Liver (tissue), 9 donors: ENCODE data around the gene DOCK6. TPM values are rescaled to one million over a fixed set of nuclear protein-coding genes. Genes with fewer than 3 reads are reported as not detected.

Experiments
- DNase-seq: peaks from one replicate; pipeline ENCODE4 v3.0.0-alpha.2; 2017; ENCODE audit warnings: low spot score
- H3K27ac ChIP-seq, 2 donors: one replicate each; pipeline ENCODE4 v1.7.0; 2013; ENCODE audit warnings: inconsistent platforms in 2 of 2, low read length in 2 of 2, control low read depth in 1 of 2, low read depth in 1 of 2, mild to moderate bottlenecking in 1 of 2
- H3K27me3 ChIP-seq, 4 donors: one replicate each; pipeline versions ENCODE4 v1.6.1 to v1.7.0; 2013; ENCODE audit warnings: low read length in 3 of 4, inconsistent platforms in 1 of 4, mild to moderate bottlenecking in 1 of 4, moderate library complexity in 1 of 4; ENCODE audit not compliant: control insufficient read depth in 4 of 4, insufficient read depth in 4 of 4
- H3K36me3 ChIP-seq, 4 donors: one replicate each; pipeline versions ENCODE4 v1.6.1 to v1.7.0; 2013; ENCODE audit warnings: low read length in 3 of 4, mild to moderate bottlenecking in 3 of 4, low read depth in 1 of 4, moderate library complexity in 1 of 4; ENCODE audit not compliant: control insufficient read depth in 4 of 4, insufficient read depth in 3 of 4
- H3K4me1 ChIP-seq, 4 donors: one replicate each; pipeline versions ENCODE4 v1.6.1 to v1.7.0; 2013; ENCODE audit warnings: low read length in 3 of 4, mild to moderate bottlenecking in 3 of 4, moderate library complexity in 1 of 4; ENCODE audit not compliant: control insufficient read depth in 4 of 4, insufficient read depth in 4 of 4
- H3K4me3 ChIP-seq, 3 donors: one replicate each; pipeline versions ENCODE4 v1.6.1 to v1.7.0; 2013; ENCODE audit warnings: low read length in 3 of 3, control low read depth in 1 of 3, low read depth in 1 of 3, mild to moderate bottlenecking in 1 of 3
- H3K9ac ChIP-seq, 2 donors: one replicate each; pipeline ENCODE4 v1.7.0; 2013; ENCODE audit warnings: low read length in 2 of 2, mild to moderate bottlenecking in 2 of 2, moderate library complexity in 2 of 2, control low read depth in 1 of 2, low read depth in 1 of 2
- H3K9me3 ChIP-seq, 4 donors: one replicate each; pipeline versions ENCODE4 v1.6.1 to v1.7.0; 2013; ENCODE audit warnings: low read length in 3 of 4; ENCODE audit not compliant: control insufficient read depth in 4 of 4
- EGR1 ChIP-seq, 2 donors: IDR thresholded peaks; 2 replicates each; pipeline ENCODE4 v1.6.1; 2016 to 2018; ENCODE audit warnings: antibody characterized with exemption in 2 of 2, low read depth in 2 of 2
- FOXA1 ChIP-seq: IDR thresholded peaks from 2 replicates; pipeline ENCODE4 v1.6.1; 2016; ENCODE audit warnings: antibody characterized with exemption
- FOXA2 ChIP-seq: IDR thresholded peaks from 2 replicates; pipeline ENCODE4 v1.6.1; 2016; ENCODE audit warnings: antibody characterized with exemption
- GABPA ChIP-seq, 2 donors: IDR thresholded peaks in 1 of 2; conservative IDR thresholded peaks in 1 of 2; 2 replicates each; pipeline ENCODE4 v1.6.1; 2016; ENCODE audit warnings: antibody characterized with exemption in 2 of 2, mild to moderate bottlenecking in 1 of 2, moderate library complexity in 1 of 2
- HNF4A ChIP-seq, 2 donors: conservative IDR thresholded peaks; 2 replicates each; pipeline ENCODE4 v1.6.1; 2016; ENCODE audit warnings: antibody characterized with exemption in 2 of 2, mild to moderate bottlenecking in 2 of 2
- HNF4G ChIP-seq: IDR thresholded peaks from 2 replicates; pipeline ENCODE4 v1.6.1; 2016; ENCODE audit warnings: antibody characterized with exemption
- JUND ChIP-seq, 2 donors: IDR thresholded peaks; 2 replicates each; pipeline ENCODE4 v1.6.1; 2016; ENCODE audit warnings: antibody characterized with exemption in 2 of 2
- NR2F2 ChIP-seq: IDR thresholded peaks from 2 replicates; pipeline ENCODE4 v1.6.1; 2016; ENCODE audit warnings: antibody characterized with exemption
- RAD21 ChIP-seq, 2 donors: IDR thresholded peaks; 2 replicates each; pipeline ENCODE4 v1.6.1; 2016; ENCODE audit warnings: antibody characterized with exemption in 2 of 2, mild to moderate bottlenecking in 2 of 2
- REST ChIP-seq: IDR thresholded peaks from 2 replicates; pipeline ENCODE4 v1.6.1; 2016; ENCODE audit warnings: antibody characterized with exemption, mild to moderate bottlenecking
- RXRA ChIP-seq, 2 donors: IDR thresholded peaks; 2 replicates each; pipeline ENCODE4 v1.6.1; 2017 to 2018; ENCODE audit warnings: antibody characterized with exemption in 2 of 2, mild to moderate bottlenecking in 1 of 2
- SP1 ChIP-seq: IDR thresholded peaks from 2 replicates; pipeline ENCODE4 v1.6.1; 2018; ENCODE audit warnings: antibody characterized with exemption, mild to moderate bottlenecking
- TAF1 ChIP-seq: conservative IDR thresholded peaks from 2 replicates; pipeline ENCODE4 v1.6.1; 2016; ENCODE audit warnings: antibody characterized with exemption, mild to moderate bottlenecking
- YY1 ChIP-seq: IDR thresholded peaks from 2 replicates; pipeline ENCODE4 v1.6.1; 2016; ENCODE audit warnings: antibody characterized with exemption, mild to moderate bottlenecking
- ZBTB33 ChIP-seq: IDR thresholded peaks from 2 replicates; pipeline ENCODE4 v1.6.1; 2016; ENCODE audit warnings: antibody characterized with exemption
- WGBS: extraction: QIAGEN DNeasy Blood & Tissue Kit; methylation state at CpG from one replicate; pipeline ENCODE4 v1.1.7; 2013; 5-methylcytosine and 5-hydroxymethylcytosine counted together
- polyA plus RNA-seq, 2 donors: library from polyadenylated mRNA; stranded (reverse) in 1 of 2; unstranded in 1 of 2; fragments of 200-250 nt in 1 of 2; fragments of >200 nt in 1 of 2; fragmentation: Nextera tagmentation in 1 of 2; extraction: Ambion mirVana in 1 of 2; gene quantifications; one replicate each; pipeline versions ENCODE4 v1.2.1 to v1.2.3, GENCODE V29; 2013 to 2015
- total RNA-seq, 2 donors: library from RNA; depleted of rRNA; stranded (reverse); fragments of >200 nt; gene quantifications; one replicate each; pipeline ENCODE4 v1.2.3, GENCODE V29; 2014
- TF ChIP-seq, protein P1 (sequence below): fragments of 150-350 bp; IDR thresholded peaks from 2 replicates; pipeline ENCODE4 v1.5.1; 2017; ENCODE audit warnings: improper control_type of control experiment, low read depth, low read length; ENCODE audit not compliant: missing input control
- TF ChIP-seq, protein P2 (sequence below): IDR thresholded peaks from 2 replicates; pipeline ENCODE4 v1.6.1; 2016; ENCODE audit warnings: antibody characterized with exemption
- TF ChIP-seq, protein P3 (sequence below): IDR thresholded peaks from 2 replicates; pipeline ENCODE4 v1.6.1; 2016; ENCODE audit warnings: antibody characterized with exemption
- donor health status: healthy.
- donor health status: healthy.
- donor health status: healthy.
- donor health status: healthy.
- donor health status: healthy.

DOCK6 gene
- total RNA-seq = 10 to 100 TPM in 1 of 2 donors, 1 to 10 TPM in 1; 4.9 to 15.8 TPM
- polyA plus RNA-seq = 10 to 100 TPM; 13.2 to 14.2 TPM

DNA sequence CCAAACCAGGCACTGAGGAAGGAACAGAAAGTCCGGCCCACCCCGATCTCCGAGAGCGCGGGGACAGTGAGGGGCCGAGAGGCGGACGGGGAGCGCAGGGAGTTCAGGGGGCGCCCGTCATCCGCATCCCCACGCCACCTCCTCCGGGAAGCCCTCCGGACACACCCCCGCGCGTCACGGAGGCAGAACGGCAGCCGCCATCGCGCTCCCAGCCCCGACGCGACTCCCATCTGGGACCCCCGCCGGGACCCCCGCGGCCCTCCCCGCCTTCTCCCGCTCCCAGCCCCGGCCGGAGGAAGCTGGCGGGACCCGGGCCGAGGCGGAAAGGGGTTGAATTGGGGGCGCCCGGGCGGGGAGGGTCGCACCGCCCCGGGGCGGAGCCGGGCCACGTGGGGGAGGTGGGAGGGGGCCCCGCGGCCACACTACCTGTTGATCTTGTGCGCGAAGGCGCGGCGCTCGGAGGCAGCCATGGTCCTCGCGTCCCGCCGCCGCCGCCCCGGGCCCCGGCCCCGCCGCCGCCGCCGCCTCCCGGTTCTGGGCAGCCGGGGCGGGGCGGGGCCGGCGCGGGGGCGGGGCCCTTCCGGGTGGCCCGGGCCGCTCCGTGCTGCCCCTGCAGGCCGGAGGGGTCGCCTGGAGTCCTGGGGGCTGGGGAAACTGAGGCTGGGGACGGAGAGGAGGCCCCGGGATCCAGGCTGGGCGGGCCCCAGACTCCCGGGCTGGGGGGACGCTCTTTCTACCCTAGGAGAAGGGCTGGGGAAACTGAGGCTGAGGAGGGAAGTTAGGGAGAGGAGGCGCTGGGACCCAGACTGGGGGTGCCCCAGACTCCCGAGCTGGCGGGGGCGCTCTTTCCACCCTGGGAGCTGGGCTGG lies at the start of gene DOCK6:
Gene DOCK6 (minus strand): TSS at position 554 of the 869 bp plus-strand sequence. CDS start 84 bp downstream, at position 470.
- Histone ChIP-seq H3K27ac (peak within 1 kb of the TSS; percentile 53 to 70), H3K9me3 (no peaks in the 10 kb centered on the region), H3K36me3 (no peaks in the 10 kb centered on the region), H3K9ac (no peak within 1 kb of the TSS), H3K4me1 (peaks cover 0 to 12% (median 6%) of the 10 kb centered on the region in 4 donors), H3K27me3 (no peaks in the 10 kb centered on the region), H3K4me3 (peak within 1 kb of the TSS; percentile 53 to 80 (median 62))
- 2% methylated on average over 91 of the region's 91 CpGs for WGBS
- TF ChIP-seq TAF1 (no peak), YY1 (no peak), RXRA (IDR thresholded peaks at IDR 0.05) (no peak), HNF4A (conservative IDR thresholded peaks at IDR 0.05) (no peak), NR2F2 (no peak), HNF4G (no peak), ZBTB33 (no peak), REST (no peak), EGR1 (IDR thresholded peaks at IDR 0.05; ENCODE audit: low read depth in 2 of 2) (no peak), GABPA (IDR thresholded peaks at IDR 0.05 in 1 of 2, conservative IDR thresholded peaks at IDR 0.05 in 1 of 2) (no peak), FOXA2 (no peak), RAD21 (IDR thresholded peaks at IDR 0.05) (no peak), JUND (IDR thresholded peaks at IDR 0.05) (no peak), FOXA1 (no peak), SP1 (no peak)
- TF ChIP-seq, protein P1, sequence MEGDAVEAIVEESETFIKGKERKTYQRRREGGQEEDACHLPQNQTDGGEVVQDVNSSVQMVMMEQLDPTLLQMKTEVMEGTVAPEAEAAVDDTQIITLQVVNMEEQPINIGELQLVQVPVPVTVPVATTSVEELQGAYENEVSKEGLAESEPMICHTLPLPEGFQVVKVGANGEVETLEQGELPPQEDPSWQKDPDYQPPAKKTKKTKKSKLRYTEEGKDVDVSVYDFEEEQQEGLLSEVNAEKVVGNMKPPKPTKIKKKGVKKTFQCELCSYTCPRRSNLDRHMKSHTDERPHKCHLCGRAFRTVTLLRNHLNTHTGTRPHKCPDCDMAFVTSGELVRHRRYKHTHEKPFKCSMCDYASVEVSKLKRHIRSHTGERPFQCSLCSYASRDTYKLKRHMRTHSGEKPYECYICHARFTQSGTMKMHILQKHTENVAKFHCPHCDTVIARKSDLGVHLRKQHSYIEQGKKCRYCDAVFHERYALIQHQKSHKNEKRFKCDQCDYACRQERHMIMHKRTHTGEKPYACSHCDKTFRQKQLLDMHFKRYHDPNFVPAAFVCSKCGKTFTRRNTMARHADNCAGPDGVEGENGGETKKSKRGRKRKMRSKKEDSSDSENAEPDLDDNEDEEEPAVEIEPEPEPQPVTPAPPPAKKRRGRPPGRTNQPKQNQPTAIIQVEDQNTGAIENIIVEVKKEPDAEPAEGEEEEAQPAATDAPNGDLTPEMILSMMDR = no peak
- TF ChIP-seq, protein P2, sequence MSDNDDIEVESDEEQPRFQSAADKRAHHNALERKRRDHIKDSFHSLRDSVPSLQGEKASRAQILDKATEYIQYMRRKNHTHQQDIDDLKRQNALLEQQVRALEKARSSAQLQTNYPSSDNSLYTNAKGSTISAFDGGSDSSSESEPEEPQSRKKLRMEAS = no peak
- TF ChIP-seq, protein P3, sequence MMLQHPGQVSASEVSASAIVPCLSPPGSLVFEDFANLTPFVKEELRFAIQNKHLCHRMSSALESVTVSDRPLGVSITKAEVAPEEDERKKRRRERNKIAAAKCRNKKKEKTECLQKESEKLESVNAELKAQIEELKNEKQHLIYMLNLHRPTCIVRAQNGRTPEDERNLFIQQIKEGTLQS = no peak
- no peak for DNase-seq
